HepG2 (cell line): Measurements from ENCODE around the gene MFAP4. TPM values are rescaled to one million over a fixed set of nuclear protein-coding genes. Genes with fewer than 3 reads are reported as not detected.

Experiments used
- ATAC-seq: fragments of 200-7000 bp; cut with Tn5 transposase; 3 replicates; pipeline ENCODE4 v1.9.1; 2020; ENCODE audit warnings: mild to moderate bottlenecking, moderate library complexity
- BruUV-seq: library from RNA; stranded (reverse); fragments of 400-500 nt; replicated peaks from 2 replicates; lab custom pipeline; 2021; lab: Mats Ljungman, UMichigan
- CTCF ChIA-PET: fragments of 300-600 bp; formaldehyde crosslinking; extraction: SDS; loops from one replicate; lab custom pipeline; 2021; ENCODE audit warnings: low total read pairs, inconsistent platforms, low intra/inter-chr PET ratio; lab: Yijun Ruan, JAX
- POLR2A ChIA-PET: fragments of 350-600 bp; sonication (Branson Sonifier 250); formaldehyde crosslinking; loops from one replicate; lab custom pipeline; 2020; ENCODE audit warnings: antibody characterized with exemption, inconsistent platforms; lab: Yijun Ruan, JAX
- DNase-seq: peaks from one replicate; pipeline ENCODE4 v3.0.0-alpha.2; 2015; ENCODE audit warnings: low spot score
- FAIRE-seq: peaks from 3 replicates; lab custom pipeline; 2011; peaks lifted over from hg19 to GRCh38; lab: Jason Lieb, UNC
- H2AFZ ChIP-seq: one replicate; pipeline ENCODE4 v1.6.1; 2011; ENCODE audit warnings: low read length, inconsistent platforms
- H3K27ac ChIP-seq: fragments of 300-600 bp; 3 replicates; pipeline ENCODE4 v1.8.0; 2011; ENCODE audit warnings: mixed run types, mild to moderate bottlenecking, mixed read lengths, low read length, inconsistent platforms; ENCODE audit not compliant: insufficient read depth; ENCODE audit errors: extremely low read length
- H3K27me3 ChIP-seq, 2 experiments: fragments of 200-600 bp in 1 of 2; 2 replicates in 1 of 2; 3 replicates in 1 of 2; pipeline versions ENCODE4 v1.6.0 to v1.8.0; 2011; ENCODE audit warnings: low read length in 2 of 2, mild to moderate bottlenecking in 2 of 2, moderate library complexity in 2 of 2, inconsistent platforms in 1 of 2; ENCODE audit not compliant: insufficient read depth in 2 of 2, control insufficient read depth in 1 of 2
- H3K36me3 ChIP-seq, 2 experiments: fragments of 200-600 bp in 1 of 2; replicated peaks in 1 of 2; 2 replicates in 1 of 2; 3 replicates in 1 of 2; pipeline versions ENCODE4 v1.5.1 to v1.8.0; 2011; ENCODE audit warnings: low read length in 2 of 2, inconsistent platforms in 1 of 2; ENCODE audit not compliant: insufficient read depth in 2 of 2, control insufficient read depth in 1 of 2
- H3K4me1 ChIP-seq: 2 replicates; pipeline ENCODE4 v1.5.1; 2012; ENCODE audit warnings: low read length, inconsistent platforms; ENCODE audit not compliant: insufficient read depth
- H3K4me2 ChIP-seq: 2 replicates; pipeline ENCODE4 v1.6.0; 2011; ENCODE audit warnings: low read depth, low read length, inconsistent platforms
- H3K4me3 ChIP-seq, 3 experiments: fragments of 200-600 bp in 1 of 3; sonication (generic), shearing (Covaris generic) in 1 of 3; replicated peaks in 1 of 3; 2 replicates each; pipeline ENCODE4 v1.5.1; 2011 to 2016; ENCODE audit warnings: low read length in 3 of 3, inconsistent platforms in 2 of 3, low read depth in 2 of 3, mild to moderate bottlenecking in 2 of 3, control low read depth in 1 of 3, mixed read lengths in 1 of 3; ENCODE audit not compliant: insufficient read depth in 1 of 3
- H3K79me2 ChIP-seq: one replicate; pipeline ENCODE4 v1.6.1; 2011; ENCODE audit warnings: low read length, inconsistent platforms; ENCODE audit not compliant: insufficient read depth
- H3K9ac ChIP-seq: 2 replicates; pipeline ENCODE4 v1.6.0; 2011; ENCODE audit warnings: mild to moderate bottlenecking, low read depth, low read length, inconsistent platforms; ENCODE audit not compliant: insufficient read depth
- H3K9me3 ChIP-seq: 2 replicates; pipeline ENCODE4 v1.5.1; 2012; ENCODE audit warnings: mild to moderate bottlenecking, low read length
- H4K20me1 ChIP-seq: 2 replicates; pipeline ENCODE4 v1.6.0; 2011; ENCODE audit warnings: inconsistent platforms, mild to moderate bottlenecking, low read length, moderate library complexity; ENCODE audit not compliant: insufficient read depth
- DMTF1 ChIP-seq: sonication (generic); formaldehyde crosslinking; IDR thresholded peaks from 2 replicates; pipeline ENCODE4 v1.4.0; 2020; ENCODE audit warnings: mild to moderate bottlenecking, missing genetic modification reagents
- GATAD2A ChIP-seq: IDR thresholded peaks from 2 replicates; pipeline ENCODE4 v1.6.1; 2016
- ZFYVE20 ChIP-seq: sonication (generic); formaldehyde crosslinking; IDR thresholded peaks from 2 replicates; pipeline ENCODE4 v1.8.0; 2023; ENCODE audit warnings: low read depth, mild to moderate bottlenecking, moderate library complexity, missing genetic modification reagents, borderline replicate concordance
- ZNF646 ChIP-seq: sonication (generic); formaldehyde crosslinking; IDR thresholded peaks from 2 replicates; pipeline ENCODE4 v1.9.0; 2021; ENCODE audit warnings: mild to moderate bottlenecking, missing genetic modification reagents
- ZNF878 ChIP-seq: sonication (generic); formaldehyde crosslinking; IDR thresholded peaks from 2 replicates; pipeline ENCODE4 v1.8.1; 2023; ENCODE audit warnings: mild to moderate bottlenecking, missing genetic modification reagents, moderate library complexity
- WGBS: methylation state at CpG from one replicate; pipeline ENCODE4 v1.1.6; 2017; ENCODE audit warnings: low lambda C conversion rate; 5-methylcytosine and 5-hydroxymethylcytosine counted together
- in situ Hi-C: cut with HindIII; loops from 2 replicates; pipeline ENCODE4 v1.10.0; 2017; ENCODE audit warnings: low pct_unique_long_range_greater_than_20kb; ENCODE audit not compliant: extremely low pct_ligation_motif_present
- intact Hi-C: fragments of 100-400 bp; cut with micrococcal nuclease; formaldehyde crosslinking; loops from one replicate; pipeline ENCODE4 v1.10.0; 2022; ENCODE audit not compliant: unreplicated experiment
- polyA plus RNA-seq, 8 experiments: library from polyadenylated mRNA; depleted of rRNA in 3 of 8; stranded (reverse) in 7 of 8; unstranded in 1 of 8; fragments of >200 nt; fragmentation: Illumina TruSeq in 4 of 8; extraction: Trizol in 4 of 8; gene quantifications; 2 replicates each; pipeline versions ENCODE4 v1.2.1 to v1.2.3, GENCODE V29; 2011 to 2016; ENCODE audit warnings: low read depth in 4 of 8, missing spikeins in 1 of 8, mixed read lengths in 1 of 8; ENCODE audit not compliant: insufficient read depth in 1 of 8
- total RNA-seq, 5 experiments: library from RNA; depleted of rRNA; stranded (reverse); fragments of >200 nt; fragmentation: Illumina TruSeq; extraction: Trizol; gene quantifications; 2 replicates each; pipeline ENCODE4 v1.2.3, GENCODE V29; 2016; ENCODE audit warnings: low read depth in 1 of 5

MFAP4 gene
- total and polyA plus RNA-seq, 2 of the 13 experiments (the other 11 are each of a cell fraction or from before 2014, with no cell fraction given), result 0.08 TPM; not detected in 1

- Histone ChIP-seq H3K27me3 (peaks cover 0 to 4% of the 10 kb centered on the region in 2 experiments; a peak in 1 of 5 replicates), H3K4me1 (peaks cover 7% of the 10 kb centered on the region)
- no peak for ATAC-seq
- CTCF ChIA-PET, result no interaction called here
- TF ChIP-seq ZFYVE20 (CRISPR knock-in tag) (no peak), DMTF1 (CRISPR knock-in tag) (no peak), GATAD2A (CRISPR knock-in tag) (no peak), ZNF646 (no peak), ZNF878 (CRISPR knock-in tag) (no peak)
- TF ChIP-seq, all 625 proteins: peak for 0
- Histone ChIP-seq H3K4me2 (no peak overlapping the region), H4K20me1 (no peaks in the 10 kb centered on the region), H3K9me3 (no peaks in the 10 kb centered on the region), H3K4me3 (no peak overlapping the region), H3K79me2 (no peaks in the 10 kb centered on the region), H3K27ac (no peak overlapping the region), H3K36me3 (no peaks in the 10 kb centered on the region), H2AFZ (no peak overlapping the region), H3K9ac (no peak overlapping the region)
- POLR2A ChIA-PET, result no interaction called here
- intact Hi-C loops, result no loop called here
- BruUV-seq, result no TSS peak
- FAIRE-seq, result no peak
- in situ Hi-C loops, result no loop called here
- WGBS, result 62% methylated on average over 5 of the region's 5 CpGs
- no peak for DNase-seq
These were observed 39.6 kb upstream of the MFAP4 start for GRCh38 chr17:19426631-19427030.
